HG03066 (cell line): ENCODE measurements around the gene UBAC1.

ENCODE experiments used
- ATAC-seq: cut with Tn5 transposase; IDR thresholded peaks from one replicate; pipeline ENCODE4 v1.9.1; 2021; ENCODE audit warnings: low read depth; ENCODE audit not compliant: unreplicated experiment

UBAC1 gene, protein sequence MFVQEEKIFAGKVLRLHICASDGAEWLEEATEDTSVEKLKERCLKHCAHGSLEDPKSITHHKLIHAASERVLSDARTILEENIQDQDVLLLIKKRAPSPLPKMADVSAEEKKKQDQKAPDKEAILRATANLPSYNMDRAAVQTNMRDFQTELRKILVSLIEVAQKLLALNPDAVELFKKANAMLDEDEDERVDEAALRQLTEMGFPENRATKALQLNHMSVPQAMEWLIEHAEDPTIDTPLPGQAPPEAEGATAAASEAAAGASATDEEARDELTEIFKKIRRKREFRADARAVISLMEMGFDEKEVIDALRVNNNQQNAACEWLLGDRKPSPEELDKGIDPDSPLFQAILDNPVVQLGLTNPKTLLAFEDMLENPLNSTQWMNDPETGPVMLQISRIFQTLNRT

DNA sequence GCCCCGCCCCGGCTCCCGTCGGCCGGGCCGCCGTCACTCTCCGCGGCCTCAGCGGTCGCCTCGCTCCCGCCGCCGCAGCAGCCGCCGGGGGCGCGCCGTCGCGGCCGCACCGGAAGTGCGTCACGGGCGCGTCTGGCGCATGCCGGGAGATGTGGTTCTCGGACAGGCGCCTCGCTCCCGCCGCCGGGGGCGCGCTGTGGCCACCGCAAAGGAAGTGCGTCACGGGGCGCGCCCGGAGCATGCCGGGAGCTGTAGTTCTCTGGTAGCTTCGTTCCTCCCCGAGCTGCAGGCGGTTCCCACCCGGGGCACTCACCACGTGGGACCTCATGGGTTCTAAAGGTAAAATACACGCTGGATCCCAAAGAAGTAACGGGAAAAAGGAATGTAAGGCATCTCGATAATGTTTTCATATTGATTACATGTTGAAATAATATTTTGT, at the start of gene UBAC1:
Gene UBAC1, minus strand, starts transcription at position 97 of the 439 bp plus-strand sequence. CDS start 211 bp downstream, outside the sequence.
- peak; percentile 89 for ATAC-seq

DNA sequence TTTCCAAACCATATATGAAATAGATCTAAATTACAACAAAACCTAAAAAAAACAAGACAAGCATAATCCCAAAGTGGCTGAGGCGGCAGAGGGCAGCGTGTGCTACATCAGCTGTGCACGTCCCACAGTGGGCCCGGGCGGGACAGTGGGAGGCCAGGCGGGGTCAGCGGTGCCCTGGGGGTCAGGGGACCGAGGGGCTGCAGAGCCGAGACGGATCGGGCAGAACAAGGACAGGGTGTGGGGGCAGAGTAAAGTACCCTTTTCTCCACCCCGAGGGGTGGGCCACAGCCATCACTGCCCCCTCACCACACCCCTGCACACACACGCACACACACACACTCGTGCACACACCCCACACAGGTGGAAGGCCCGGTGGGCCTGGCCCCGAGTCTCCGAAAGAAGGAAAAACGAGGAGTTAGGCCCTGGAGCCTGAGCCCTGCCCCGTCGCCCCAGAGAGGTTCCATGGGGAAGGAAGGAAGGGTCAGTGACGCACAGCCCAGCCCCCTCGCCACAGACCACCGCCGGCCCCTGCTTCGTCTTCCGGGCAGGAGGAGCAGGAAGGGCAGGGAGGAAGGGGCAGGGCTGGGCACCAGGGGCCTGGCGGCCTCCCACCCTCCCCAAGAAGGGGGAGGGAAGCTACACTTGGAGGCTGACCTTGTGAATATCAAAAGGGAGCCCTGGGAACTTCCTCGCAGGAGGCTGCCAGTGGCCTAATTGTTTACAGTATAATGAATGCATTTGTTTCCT, 49.6 kb upstream of the UBAC1 start:
- ATAC-seq: no peak

DNA sequence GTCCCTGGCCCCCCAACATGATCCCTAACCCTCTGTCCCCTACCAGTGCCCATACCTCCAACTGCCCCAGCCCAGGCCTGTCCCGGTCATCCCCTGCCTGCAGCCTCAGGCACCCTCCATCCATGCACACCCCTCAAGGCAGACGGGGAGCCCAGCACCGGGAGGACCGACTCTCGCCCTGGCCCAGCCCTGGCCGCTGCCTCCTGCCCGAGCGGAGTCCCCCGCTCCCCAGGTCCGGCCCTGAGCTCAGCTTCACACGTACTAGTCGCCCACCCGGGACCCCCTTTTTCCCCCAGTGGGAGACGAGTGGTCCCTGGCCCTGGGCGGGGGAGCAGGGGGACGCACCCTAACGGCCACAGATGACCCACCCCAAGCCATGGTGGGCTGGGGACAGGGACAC, 49.0 kb upstream of the UBAC1 start:
- ATAC-seq: no peak

DNA sequence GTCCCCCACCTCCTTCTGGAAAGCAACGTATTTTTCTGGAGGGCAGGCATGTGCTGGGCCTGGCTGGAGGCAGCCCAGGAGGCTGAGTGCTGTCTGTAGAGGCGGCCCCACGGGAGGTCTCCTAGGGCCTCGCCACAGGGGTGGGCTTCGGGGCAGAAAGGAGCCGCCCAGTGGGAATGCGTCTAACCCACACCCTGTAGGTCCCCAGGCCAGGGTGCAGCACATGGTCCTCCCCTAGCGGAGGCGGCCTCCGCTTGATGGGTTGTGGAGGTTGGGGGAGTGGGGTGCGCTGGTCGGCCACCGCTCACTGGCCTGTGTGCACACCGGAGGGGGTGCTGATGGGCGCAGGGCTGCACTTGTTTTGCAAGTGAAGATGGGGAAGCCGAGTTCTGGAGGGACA, 48.3 kb upstream of the UBAC1 start:
- no peak for ATAC-seq

DNA sequence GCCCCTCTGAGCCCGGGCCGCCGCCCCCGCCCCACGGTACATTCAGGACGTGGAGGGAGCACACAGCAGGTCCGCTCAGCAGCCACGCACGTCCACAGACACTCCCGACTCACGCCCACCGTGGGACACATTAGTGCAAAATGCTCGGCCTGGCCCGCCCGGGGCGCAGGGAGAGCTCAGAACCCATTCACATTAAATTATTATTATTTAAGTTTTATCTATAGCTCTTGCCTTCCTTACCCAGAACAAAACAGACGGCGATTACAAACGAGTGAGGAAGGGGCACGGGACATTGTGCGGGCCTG, 47.5 kb upstream of the UBAC1 start:
- no peak for ATAC-seq

DNA sequence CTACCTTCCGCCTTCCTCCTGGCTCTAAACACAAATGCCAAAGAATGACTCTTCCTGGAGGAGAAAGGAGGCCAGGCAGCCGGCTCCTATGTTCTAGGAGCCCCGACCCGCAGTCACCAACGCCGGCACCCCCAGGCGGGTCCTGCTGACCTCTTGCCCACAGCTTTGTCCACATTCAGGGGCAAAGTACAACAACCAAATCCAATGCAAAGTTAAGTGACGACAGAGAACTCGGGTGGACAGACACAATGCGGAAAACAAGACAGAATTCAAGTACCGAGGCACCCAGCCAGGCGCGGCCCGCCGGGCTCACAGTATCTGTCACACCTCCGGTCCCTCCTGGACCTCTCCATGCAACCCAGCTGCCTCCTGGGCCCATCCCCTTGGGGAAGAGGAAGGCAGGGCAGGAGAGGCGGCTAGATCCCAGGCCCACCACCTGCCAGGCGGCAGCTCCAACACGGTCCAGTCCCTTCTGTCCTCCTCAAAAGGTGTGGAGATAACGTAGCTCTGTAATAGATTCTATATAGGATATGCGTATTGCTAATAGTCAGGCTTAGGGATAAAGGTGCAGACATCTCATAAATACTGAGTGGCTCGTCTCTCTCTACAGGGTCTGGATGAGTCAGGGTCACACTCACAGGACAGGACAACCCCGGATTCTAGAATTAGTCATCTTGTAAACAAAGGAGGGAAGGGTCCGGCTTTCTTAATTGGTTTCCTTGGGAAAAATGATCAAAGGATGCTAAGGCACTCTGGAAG, 46.9 kb upstream of the UBAC1 start:
- ATAC-seq: no peak

DNA sequence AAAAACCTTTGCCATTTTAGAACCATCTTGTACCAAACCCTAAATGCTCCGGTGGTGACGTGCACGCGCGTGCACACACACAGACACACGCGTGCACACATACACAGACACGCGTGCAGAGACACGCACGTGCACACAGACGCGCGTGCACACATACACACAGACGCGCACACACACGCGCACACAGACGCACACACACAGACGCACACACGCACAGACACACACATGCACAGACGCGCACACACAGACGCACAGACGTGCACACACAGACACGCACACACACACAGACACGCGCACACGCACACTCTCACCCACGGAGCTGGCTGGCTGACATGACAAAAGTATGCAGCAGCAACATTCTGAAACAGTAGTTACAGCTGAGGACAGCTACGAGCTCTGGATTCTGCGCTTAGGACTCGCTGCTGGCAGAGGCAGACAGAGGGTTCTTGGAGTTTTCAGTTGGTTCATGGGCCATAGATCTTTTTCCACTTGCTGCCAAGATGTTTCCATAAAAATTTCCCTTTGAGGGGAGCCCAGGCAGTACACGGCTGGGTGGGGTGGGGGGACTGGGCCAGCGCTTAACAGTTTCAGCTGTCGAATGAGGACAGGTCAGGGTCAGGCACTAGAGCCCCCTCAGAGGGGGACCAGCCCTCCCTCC, 46.2 kb upstream of the UBAC1 start:
- no peak for ATAC-seq

DNA sequence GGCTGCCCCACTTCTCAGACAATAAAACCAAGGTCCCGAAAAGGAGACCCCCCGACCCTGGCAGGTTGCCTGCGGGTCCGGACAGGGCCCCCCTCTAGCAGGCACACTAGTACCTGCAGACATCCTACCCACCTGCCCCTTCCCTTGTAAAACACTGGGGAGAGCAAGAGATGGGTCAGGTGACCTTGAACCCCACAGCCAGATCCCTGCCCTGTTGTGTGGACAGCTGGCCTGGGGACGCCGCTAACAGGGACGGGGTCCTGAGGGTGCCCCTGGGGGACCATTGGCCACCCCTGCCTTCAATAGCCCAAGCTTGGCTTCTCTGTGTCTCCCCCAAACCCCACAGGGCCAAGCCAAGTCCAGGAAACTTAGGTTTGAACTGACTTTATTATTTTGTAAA, 45.0 kb upstream of the UBAC1 start:
- no peak for ATAC-seq

DNA sequence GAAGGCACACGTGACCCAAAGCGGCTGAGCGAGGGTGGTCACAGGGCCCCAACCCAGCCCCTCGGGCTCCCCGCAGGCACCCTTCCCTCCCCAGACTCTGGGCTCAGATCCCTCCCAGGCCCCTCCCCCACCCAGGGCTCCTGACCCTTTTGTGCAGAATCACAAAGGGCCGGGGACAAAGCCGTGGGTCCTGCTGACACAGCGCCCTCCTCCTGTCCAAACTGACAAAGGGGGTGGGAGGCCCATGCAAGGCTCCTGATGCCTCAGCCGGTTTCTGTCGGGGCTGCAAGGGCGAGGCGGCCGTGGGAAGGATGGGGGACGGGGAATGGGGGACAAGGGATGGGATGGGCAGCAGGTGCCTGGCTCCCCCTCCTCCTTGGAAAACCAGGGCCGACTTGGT, 43.5 kb upstream of the UBAC1 start:
- ATAC-seq: no peak

DNA sequence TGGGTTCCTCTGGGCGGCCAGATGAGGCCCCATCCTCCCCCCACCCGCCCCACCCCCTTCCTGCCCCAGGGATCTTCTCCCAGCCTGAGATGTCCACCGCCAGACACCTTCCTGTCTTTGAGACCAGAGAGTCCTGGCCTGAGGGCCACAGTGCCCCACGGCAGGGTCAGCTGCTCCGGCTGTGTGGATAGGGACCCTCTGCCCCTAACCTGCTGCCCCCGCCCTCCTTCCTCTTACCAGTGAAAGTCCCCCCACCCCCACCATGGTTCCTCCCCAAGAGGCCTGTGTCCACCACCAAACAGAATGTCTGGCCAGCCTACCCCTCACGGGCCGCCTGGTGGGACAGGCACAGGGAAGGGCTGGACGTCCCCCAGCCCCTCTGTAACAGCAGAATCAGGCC, 43.0 kb upstream of the UBAC1 start:
- ATAC-seq: no peak

DNA sequence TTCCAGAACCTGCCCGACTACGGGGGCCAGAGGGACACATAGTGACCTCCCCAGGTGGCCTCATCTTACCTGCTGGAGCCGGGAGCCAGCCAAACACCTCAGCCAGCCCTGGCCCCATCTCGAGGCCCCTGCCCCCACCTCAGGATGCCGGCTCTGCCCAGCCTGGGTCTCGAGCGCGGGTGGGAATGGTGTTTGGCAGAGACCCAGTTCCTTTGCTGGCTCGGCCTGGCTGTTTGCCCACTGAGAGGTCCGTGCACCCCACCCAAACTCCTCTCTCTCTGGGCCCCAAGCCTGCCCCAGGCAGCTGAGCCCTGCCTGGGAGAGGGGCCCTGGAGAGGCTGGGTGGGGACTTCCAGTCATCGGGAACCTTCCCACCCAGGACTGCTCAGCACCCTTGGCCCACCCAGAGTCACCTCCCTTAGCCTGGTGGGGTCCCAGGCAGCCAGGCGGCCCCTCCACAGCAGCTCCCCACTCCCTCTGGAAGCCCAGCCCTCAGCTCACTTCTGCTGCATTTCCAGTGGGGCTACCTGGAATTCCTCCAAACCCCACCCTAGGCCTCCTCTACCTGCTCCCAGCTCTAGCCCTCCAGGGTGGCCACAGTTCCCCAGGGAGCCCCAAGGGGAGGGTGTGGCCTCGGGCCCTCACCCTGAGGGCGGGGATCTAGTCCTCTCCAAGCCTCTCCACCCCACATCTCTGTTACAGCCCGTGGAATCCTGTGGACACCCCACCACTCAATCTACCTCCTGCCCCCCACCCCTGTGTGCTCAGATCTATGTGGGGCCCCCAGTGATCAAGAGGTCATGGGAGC, 42.4 kb upstream of the UBAC1 start:
- no peak for ATAC-seq

DNA sequence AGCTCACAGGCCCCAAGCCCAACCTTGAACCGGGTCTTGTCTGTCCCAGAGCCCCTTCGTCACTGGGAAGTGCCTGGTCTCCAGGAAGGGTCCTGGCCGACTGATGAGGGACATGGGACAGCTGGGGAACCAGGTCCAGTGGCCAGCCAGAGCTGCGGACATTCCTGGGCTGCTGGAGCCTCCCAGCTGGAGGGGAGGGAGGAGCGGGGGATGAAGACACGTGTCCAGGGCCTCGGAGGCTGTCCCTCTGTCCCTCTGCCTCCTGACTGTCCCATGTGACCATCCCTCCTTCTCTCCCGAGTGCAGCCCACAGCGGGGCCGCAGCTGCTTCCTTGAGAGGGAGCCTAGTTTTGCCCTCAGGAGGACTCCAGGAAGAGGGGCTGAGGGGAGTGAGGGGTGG, 41.7 kb upstream of the UBAC1 start:
- no peak for ATAC-seq

DNA sequence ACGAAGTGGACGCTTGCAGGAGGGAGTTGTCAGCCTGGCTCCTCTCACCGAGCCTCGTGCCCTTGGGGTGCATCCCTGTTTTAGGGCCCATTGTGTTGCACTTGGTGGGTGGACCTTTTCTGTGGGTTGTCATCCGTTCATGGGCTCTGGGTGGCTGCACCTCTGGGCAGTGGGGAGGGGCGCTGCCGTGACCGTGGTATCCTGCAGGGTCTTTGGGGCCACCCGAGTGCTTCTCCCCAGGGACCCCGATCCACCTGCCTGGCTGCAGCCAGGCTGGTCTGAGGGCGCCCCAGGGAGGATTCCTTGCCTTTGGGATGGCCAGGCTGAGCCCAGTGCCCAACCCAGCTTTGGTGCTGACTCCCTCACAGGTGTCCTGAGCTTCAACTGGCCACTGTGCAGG, 41.0 kb upstream of the UBAC1 start:
- no peak for ATAC-seq

DNA sequence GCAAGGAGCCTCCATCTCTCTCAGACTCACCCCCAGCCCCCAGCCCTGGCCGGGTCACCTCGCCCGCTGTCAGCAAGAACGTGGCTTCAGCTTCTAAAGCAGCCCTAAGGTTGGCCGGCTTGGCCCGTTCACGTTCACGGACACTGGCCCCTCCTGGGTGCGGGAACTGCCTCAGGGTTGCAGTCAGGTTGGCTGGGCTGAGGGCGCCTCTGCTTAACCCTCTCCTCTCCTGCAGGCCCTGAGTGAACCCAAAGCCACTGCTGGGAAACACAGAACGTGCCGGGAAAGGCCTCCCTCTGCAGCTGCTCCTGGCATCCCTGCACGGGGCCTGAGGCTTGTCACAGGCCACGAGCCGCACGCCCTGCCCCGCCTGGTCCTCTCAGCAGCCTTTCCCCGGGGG, 40.1 kb upstream of the UBAC1 start:
- ATAC-seq: no peak

DNA sequence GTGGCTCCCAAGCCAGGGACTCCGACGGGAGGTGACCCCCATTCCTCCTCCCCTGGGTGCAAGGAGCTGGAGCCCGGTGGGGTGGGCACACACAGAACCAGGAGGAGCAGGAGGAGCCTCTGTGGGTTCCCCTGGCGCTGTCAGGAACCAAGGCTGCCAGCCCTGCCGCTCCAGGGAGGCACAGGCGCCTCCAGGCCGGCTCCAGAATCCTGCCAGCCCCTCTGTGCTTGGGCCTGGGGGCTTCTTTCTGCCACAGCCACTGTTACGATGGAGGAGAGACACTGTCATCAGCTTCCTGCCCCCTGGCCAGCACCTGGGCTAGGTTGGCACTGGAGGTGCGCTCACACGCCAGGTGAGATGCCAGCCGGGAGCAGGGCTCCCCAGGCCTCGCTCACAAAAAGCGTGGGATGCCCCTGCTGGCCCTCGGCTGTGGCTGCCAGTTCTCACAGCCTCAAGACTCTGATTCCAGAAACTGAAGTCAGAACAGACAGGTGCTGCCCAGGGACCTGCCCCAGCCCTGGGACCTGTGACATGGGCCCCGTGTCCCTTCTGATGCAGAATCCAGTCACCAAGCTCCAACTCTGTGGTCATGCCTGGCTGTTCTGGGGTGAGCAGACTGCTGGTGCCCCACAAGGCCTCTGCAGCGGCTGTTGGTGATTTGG, 37.4 kb upstream of the UBAC1 start:
- no peak for ATAC-seq

DNA sequence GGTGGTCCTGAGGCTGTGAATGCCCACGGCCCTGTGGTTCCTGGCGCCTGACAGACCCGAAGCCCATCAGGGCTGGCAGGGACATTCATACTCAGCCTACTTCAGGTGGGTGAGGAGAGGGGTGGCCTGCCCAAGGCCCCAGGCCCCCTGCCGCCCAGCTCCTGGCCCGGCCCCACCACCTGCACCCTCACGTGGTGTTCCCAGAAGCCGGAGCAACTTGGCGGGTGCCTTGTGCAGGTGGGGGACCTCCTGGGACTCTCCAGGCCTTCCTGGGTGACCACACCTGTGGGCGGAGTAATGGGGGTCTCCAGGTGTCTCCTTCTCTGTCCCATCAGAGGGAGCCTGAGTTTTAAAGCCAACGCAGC, 36.8 kb upstream of the UBAC1 start:
- ATAC-seq: no peak

DNA sequence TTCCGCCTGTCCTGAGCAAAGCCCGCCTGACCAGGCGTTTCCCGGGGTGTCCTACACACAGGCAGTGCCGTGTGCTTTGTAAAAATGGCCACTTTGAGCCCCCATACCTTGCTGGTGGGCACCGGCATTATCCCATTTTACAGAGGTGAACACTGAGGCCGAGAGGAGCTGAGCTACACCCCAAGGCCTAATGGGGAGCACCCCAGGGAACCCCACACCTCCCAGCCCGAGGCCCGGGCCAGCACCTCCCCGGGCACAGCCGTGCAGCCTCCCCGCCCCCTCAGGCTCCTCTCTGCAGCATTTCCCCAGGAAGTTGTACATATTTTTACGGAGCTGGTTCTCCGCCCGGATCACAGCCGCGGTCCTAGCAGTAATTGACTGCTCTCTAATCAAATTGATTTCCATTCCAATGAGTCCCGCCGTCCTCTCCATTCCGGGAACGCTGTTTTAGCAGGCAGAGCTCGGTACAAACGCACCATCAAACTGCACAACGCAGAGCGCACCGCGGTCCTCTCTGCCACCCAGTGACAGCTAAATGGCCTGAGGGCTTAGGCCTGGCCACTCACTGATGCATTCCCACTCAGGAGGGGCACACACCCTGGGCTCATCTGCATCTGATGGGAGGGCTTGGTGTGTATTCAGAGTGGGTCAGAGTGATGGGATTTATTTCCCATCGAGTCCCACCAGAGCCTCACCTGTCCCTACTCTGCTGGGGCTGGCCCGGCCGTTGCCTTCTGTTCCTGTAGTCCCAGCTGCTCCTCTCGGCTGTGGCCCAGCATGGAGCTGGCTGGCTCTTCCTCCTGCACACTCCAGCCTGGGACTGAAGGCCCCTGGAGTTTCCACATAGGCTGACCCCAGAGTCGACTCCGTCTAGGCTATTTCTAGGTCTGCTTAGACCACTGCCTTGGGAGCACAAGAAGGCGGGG, 36.2 kb upstream of the UBAC1 start:
- no peak for ATAC-seq

DNA sequence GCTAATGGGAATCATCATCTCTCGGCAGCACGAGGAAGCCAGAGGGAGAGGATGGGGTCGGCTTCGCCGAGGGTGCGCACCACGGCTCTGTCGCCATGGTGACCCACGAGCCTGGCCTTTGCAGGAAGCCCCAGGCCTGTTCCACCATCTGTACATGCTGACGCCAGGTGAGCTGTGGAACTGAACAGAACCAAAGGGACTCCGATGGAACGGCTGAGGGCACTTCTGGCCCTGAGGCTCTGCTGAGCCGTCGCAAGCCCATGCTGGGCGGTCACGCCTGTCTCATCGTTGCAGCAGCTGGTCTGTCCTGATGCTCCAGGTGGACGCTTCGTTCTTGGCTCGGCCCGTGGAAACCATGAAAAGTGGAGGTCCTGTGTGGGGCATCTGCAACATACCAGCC, 34.6 kb upstream of the UBAC1 start:
- no peak for ATAC-seq
